Stimulated activated CD8-positive, alpha-beta memory T cell treated with anti-CD3 and anti-CD28 coated beads, Interleukin-12 subunit alpha, Interleukin-12 subunit beta, amount 100 ng/mL, for 24 hours (primary cell): Measurements from ENCODE around the gene BBS12.
A peak's percentile ranks its signal among the peaks of the same experiment; 100 is the strongest.

Experiments
- DNase-seq: peaks from one replicate; pipeline ENCODE4 v3.0.0-alpha.2; 2020; ENCODE audit errors: extremely low read depth

Gene BBS12

DNA sequence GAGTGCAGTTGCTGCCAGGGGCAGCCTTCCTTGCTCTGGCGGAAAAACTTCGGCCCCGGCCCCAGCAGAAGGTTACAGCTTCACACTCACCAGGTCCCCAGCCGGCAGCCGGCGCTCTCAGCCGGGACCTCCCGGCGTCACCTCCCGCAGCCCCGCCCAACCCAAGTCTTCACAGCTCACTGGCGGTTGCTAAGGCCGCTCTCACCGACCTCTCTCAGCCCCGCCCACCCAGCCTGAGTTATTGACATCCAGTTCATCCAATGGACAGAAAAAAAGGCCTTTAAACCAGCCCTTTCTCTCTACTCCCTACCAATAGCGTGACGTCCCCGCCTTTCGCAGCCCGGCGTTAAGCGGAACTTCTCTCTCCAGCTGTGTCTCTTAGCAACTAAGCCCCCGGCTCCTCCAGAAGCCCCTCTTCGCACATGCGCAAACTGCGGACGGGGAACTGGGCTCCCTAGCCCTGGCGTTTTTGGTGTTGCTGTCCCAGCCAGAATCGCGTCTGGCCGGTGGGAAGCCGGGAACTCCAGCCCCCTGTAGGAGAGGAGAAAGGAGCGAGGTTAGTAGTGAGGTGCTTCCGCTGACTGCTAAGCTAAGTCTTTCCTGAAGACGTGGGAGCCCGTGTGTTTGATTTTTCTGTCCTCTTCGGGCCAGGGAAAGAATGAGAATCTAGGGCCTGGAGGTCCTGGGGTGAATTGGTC lies at the start of gene BBS12:
Gene BBS12 (plus strand): TSS at position 376 of the 698 bp plus-strand sequence. CDS start 9,189 bp downstream, outside the sequence.
- peak; percentile 95 for DNase-seq

DNA sequence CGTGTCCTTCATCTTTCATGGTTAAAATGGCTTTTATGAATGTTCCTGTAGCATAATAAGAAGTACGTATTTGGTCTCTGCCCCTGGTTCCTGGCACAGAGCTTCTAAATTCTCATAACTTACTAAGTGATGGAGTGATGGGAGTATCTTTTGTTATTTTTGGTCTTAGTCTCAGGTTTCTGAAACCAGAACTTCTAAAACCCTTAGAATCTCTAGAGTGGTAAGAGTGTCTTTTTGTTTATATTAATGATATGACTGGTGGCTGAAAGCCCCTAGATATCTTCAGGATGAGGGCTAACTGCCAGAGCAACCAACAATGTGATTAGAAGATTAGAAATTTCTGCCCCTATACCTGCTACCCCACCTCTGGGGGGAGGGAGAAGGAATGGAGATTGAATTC lies 45.8 kb upstream of the BBS12 start:
- no peak for DNase-seq

DNA sequence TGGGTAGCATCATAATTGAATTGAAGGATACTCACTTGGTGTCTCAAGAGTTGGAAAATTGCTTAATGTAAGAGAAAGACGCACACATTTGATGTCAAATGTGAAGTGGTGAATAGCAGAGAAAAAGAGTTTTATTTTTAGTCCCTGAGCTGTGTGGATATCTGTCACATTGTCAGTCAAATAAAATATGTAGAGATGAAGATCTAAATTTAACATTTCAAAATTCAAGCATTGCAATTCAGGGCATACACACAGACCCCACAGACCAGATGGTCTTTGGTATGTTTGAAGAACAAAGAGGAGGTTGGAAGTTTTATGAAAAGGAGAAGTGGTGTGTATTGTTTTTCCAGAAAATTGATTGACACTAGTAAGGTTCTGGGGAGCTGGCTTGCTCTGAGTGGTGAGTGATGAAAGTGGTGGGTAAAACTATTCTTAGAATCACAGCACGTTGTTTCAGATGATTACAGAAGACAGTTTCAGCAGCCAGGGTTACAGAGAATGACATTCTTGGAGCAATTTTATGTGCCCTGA lies 44.9 kb upstream of the BBS12 start:
- no peak for DNase-seq

DNA sequence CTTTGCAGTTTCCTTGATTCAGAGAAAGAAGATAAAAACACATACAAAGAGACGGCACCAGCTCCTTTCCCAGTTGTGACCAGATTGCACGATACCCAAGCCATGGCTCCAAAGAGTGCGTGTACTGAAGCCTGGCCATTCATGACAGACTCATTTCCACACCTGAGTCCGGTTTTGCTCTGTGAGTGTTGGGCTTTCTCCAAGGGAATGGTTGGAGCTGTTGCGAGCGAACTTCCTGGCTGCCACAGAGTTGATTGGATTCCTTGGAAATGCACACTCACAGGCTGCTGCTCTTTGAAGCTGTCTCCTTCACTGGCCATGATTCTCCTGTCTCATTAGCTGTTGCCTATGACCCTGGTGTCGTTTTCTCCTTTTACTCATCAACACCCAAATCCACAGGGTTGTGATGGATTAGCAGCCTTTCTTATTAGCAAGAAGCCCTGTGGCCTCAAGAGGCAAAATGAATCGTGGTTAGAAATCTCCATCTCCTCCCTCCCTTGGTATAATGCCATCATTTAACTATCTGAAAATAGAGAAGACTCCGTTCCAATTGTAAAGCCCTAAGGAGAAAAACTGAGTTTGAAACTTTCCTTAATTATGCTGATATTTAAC lies 43.9 kb upstream of the BBS12 start:
- DNase-seq = no peak

DNA sequence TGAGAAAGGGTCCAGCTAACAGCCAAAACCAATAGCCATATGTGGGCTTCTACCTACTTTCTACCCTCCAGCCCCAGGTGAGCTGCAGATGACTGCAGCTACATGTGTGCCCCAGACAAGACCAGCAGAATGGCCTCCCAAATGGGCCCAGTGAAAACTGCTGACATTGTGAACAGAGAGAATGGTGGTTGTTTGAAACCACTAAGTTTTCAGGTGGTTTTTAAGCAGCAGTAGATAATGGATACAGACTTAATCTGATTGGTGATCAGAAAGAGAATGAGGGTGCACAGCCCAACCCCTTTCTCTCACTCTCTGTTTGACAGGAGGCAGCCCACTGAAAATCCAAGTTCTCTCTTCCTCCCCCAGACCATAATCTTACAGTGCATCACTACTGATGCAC lies 42.5 kb upstream of the BBS12 start:
- DNase-seq = no peak

DNA sequence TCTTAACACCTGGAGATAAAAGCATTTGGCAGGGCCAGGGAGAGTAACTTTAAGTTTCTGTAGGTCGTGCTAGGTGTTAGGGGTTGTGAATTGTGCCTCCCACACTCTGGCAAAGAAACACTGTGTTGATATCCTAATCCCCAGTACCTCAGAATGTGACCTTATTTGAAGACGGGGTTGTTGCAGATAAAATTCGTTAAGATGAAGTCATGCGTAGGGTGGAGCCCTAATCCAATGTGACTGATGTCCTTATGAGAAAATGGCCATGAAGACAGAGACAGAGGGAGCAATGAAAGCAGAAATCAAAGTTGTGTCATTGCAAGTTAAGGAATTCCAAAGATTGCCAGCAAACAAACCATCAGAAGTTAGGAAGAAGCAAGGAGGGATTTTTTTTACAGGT lies 40.5 kb upstream of the BBS12 start:
- no peak for DNase-seq

DNA sequence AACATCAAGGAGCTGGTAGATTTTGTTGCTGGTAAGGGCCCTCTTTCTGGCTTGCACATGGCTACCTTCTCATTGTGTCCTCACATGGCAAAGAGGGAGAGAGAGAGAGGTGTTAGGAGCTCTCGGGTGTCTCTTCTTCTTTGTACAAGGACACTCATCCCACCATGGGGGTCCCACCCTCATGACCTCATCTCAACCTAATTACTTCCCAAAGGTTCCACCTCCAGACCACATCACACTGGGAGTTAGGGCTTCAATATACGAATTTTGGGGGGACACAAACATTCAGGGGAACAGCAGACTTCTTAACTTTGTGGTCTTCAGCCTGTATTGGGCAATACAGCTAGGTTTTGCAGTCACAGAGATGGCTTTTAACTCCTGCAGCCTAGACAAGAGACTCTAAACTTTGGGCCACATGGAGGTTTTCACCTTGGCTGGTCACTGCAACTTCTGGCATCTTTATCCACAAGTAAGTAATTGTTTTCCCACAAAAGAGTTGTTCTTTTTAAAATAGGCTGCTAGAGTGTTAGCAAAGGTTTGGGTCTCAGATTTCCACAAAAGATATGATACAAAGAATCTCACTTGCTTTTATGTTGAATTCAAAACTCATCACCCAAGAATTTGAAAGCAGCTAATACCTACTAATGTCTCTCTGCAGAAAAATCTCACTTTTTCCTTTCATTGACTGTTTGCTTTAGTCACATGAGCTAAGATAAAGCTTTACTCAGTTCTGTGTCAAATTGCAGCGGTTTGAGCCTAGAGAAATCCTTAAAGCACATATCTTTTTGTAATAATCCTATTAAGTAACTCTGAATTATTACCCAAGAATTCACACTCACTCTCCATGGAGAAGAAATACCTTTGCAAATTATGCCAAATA lies 39.6 kb upstream of the BBS12 start:
- no peak for DNase-seq

DNA sequence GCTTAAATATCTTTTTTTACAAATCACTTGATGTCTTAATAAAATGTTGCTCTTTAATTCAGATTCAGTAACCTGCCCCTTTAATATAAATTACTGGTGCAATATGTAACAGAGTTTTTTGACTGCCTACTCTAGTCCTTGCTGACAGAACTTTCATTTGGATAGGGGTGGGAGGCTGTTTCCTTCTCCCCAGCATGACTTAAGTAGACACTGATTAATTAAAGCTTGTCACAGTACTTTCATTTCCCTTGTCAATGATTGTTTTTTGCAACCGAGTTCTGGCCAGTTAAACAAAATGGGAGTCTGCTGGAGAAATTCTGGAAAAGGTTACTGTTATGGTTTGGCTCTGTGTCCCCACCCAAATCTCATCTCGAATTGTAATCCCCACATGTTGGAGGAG lies 37.3 kb upstream of the BBS12 start:
- no peak for DNase-seq

DNA sequence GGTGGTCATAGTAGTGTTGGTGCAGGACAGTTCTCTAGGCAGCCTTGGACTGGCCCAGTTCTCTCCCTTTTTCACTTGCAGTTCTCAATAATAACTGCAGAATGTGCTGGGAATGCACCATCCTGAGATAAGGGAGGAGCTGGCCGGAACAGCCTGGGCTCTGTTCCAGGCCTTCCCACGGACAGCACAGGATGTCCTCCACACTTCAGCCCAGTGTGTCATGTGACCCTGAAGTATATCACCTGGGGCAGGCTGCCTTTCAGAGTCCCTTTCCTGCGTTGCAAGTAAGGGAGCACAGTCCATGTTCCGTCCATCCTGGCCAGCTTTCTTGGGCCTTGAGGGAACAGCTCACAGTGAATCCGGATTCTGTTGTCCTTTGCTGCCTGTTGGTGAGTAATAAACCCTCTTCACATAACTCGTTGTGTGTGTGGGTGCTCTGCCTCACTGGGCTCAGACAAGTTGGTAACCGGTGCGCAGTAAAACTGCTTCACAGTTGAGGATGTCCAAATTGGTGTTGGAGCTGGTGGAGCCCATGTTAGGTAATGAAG lies 32.3 kb upstream of the BBS12 start:
- DNase-seq = no peak

DNA sequence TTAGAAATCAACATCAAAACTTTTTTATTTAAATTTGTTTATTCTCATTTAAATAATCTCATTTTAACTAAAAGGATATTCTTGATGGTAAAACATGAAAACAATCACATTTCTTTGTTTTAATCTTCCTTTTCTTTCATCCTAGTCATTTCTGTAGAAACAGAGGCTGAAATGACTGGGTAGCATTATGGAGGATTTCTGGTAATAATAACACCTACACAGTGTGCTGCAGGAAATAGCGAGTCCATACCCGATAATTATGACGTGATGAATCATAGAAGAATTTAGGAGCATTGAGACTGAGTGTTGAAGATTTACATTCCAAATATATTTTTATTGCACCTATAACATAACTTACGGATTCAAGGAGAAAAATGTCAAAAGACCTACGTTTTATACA lies 31.4 kb upstream of the BBS12 start:
- no peak for DNase-seq

DNA sequence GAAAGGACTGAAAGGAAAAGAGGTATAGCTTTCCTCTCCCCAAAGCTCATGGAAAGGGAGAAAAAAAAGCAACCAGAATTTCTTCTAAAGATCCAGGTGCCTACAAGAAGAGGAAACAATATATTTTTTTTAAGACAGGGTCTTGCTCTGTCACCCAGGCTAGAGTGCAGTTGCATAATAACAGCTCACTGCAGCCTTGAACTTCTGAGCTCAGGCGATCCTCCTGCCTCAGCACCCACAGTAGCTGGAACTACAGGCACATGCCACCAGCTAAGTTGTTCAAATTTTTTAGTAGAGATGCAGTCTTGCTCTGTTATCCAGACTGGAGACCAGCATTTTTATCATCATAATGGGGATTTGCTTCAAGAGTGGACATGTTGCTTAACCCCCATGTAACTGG lies 30.5 kb upstream of the BBS12 start:
- no peak for DNase-seq

DNA sequence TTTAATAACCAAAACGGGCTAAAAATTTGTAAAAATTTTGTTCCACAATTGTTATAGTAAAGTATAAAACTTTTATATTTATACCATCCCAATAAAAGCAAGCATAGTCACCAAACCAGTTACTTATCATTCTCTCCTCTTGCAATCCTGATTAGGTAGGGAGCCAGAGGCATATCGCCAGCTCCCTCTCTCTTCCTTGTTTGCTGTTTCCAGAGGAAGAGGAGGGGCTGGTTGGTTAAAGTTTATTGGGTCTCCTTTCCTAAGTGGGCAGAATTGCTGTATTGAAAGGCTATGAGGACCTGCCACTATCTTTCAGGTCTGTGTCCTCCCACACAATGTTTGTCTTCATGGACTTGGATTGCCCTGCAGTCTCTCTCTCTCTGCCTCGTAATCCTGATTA lies 29.6 kb upstream of the BBS12 start:
- DNase-seq = no peak

DNA sequence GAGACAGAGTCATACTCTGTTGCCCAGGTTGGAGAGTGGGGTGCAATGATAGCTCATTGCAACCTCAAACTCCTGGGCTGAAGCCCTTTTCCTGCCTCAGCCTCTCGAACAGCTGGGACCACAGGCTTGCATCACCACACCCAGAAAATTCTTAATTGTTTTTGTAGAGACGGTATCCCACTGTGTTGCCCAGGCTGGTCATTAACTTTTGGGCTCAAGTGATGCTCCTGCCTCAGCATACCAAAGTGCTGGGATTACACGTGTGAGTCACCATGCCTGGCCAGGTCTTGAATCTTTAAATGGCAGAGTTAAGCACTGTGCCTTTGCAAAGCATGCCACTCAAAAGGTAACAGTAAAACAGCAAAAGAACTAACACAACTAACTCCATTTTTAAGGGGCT lies 28.6 kb upstream of the BBS12 start:
- no peak for DNase-seq

DNA sequence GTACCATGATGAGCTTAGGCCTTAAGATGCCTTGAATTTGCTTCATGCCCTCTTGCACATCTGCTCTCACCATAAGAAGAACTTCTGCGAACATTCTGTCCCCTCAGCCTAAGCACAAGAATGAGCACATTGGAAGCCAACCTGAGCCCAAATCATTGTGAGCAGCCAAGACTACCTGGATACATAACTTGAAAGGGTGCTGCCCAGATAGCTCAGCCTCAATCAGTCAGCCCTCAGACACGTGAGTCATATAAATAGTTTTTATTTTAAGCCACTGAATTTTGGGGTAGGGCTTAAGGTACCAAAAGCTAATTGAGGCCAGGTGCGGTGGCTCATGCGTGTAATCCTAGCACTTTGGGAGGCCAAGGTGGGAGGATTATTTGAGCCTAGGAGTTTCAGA lies 27.5 kb upstream of the BBS12 start:
- no peak for DNase-seq

DNA sequence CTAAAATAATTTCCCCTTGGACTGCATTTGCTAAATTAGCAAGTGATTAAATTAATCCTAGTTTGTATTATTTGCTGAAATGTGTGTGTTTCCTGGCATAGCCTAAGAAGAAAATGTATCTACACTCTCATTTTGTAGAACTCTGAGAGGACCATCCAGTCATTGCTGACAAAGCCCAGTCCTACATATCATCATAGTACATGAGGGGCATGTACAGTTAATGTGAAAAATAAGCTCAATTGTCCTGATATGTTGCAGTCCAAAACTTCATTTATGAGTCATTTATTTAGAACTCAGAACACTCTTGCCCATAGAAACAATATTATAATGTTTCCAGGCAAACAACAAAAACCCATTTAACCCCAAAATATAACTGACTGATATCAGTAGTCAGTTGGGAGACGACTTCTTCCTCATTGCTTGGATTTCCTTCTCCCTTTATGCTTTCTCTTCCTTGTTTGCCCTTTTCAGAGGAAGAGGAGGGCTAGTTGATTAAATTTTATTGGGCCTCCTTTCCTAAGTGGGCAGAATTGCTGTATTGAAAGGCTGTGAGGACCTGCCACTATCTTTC lies 26.9 kb upstream of the BBS12 start:
- no peak for DNase-seq

DNA sequence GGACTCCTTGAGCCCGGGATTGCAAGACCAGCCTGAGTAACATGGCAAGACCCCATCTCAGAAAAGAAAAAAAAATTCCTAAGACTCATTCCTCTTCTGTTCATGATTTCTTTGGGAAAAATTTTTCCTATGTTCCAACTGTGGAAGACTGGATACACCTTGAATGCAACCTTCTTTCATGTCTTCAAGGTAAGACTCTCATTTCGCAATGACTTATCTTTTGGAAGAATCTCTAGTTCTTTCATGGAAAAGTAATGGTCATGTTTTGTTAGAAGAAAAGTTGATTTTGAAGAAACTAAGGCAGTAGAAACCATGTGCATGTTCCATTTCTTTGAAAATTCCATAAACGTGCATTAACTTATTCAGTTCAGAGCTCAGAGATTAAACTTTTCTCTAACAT lies 26.0 kb upstream of the BBS12 start:
- DNase-seq = no peak

DNA sequence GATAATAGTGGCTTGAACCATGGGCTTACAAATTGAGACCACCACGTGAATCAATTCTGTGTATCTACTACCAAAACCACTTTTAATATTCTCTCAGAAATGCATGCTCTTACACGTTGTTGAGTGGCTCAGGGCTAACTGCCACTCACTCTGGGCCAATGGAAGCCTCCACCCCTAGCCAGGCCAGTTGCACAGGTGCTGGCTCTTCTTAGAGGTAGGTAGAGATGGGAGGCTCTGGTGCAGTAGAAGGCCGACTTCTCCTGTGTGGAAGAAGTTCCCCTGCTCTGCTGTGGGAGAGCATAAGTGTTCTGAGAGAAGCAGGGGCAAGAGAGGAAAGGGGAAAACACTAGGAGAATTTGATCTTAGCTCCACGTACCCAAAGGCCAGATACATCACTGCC lies 25.0 kb upstream of the BBS12 start:
- no peak for DNase-seq

DNA sequence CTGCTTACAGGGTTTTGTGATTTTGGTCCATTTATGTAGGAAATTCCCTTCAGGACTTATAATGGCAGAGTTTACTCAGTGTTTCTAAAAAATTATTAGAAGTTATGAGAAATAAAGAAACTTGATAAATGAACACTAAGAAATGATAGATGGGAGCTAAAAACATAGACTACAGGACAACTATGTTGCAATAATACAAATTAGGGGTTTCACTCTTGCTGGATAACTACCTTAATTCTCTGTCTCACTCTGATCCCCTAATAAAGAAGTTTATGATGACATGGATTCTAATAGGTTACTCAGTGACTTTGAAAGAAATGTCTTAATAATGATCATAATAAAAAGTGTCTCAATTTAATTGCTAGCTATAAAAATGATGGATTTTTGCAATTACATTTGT lies 23.3 kb upstream of the BBS12 start:
- no peak for DNase-seq

DNA sequence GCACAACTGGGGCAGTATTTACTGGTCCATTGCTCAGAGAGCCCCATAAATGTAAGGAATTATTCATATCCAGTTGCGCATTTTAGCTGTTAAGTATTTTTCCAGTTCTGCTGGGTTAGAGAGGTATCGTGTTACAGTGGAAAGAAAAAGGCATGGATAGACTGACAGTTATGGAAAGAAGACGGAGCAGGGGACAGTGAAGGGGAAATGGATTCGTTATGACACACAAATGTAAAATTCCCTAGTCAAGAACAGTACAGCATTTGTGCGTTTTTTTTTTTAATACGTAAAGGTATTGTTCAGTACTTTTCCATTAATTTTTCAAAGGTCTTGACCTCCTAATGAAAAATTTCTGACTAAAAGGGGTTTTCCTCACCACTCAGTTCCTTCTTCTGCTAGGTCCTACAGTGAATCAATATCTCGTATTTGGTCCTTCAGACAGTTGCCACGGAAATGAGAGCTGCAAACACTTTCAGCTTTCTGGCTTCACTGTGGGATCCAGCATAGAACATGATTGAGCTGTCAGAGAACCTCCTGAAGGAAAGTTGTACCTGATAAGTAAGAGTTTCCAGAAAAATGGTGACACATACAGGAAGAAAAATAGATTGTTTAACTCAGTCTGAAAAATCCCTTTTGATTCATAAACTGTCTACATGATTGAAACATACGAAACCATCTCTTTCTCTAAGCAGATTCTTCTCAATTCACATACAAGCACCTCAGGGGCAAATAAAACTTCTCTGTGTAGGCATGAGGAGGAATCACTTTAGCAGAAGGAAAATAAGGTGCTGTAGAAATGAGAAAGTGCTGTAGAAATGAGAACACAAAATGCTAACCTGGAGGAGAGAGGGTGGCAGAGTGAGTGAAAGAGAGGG lies 21.8 kb upstream of the BBS12 start:
- DNase-seq = no peak

DNA sequence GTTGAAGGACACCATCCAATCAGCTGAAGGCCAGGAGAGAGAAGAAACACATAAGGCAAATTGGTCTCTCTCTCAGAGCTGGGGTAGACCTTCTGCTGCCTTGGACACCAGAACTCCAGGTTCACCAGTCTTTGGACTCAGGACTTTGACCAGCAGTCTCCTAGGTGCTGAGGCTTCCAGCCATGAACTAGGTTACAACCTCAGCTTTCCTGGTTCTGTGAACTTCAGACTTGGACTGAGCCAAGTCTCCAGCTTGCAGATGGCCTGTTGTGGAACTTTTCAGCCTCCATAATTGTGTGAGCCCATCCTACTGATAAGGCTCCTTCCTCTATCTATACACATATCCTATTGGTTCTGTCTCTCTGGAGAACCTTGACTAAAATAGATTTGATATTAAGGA lies 20.6 kb upstream of the BBS12 start:
- DNase-seq = no peak

DNA sequence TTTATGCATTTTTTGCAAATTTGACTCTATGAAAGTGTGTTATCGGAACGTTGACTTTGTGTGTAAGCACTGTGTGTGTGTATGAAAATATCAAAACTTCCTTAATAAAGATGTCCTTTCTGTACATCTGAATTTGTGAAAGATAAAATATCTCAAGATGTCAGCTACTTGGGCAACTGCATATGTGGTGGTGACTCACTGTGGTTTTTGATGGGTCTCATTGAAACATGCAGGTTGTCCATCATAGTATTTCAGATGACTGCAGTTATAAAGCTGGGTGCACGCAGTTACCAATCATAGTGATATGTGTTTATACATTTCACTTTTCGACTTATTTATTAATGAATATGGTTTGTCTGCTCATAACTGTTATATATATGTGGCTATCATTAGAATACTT lies 19.7 kb upstream of the BBS12 start:
- no peak for DNase-seq
